HepG2 (cell line): ENCODE data around the gene KLRF1.

ENCODE experiments used
- CHD4 ChIP-seq: fragments of 200-600 bp; sonication (generic); IDR thresholded peaks from 2 replicates; pipeline ENCODE4 v1.7.0; 2017; ENCODE audit warnings: mild to moderate bottlenecking, low read length, borderline replicate concordance
- FOXK1 ChIP-seq: sonication (generic); formaldehyde crosslinking; IDR thresholded peaks from 2 replicates; pipeline ENCODE4 v1.4.0; 2020; ENCODE audit warnings: low read depth, missing genetic modification reagents, borderline replicate concordance
- GATAD2A ChIP-seq: IDR thresholded peaks from 2 replicates; pipeline ENCODE4 v1.6.1; 2016
- JUND ChIP-seq: sonication (generic); formaldehyde crosslinking; IDR thresholded peaks from 2 replicates; pipeline ENCODE4 v1.8.0; 2022; ENCODE audit warnings: mild to moderate bottlenecking, missing genetic modification reagents
- KLF9 ChIP-seq: IDR thresholded peaks from 2 replicates; pipeline ENCODE4 v1.6.1; 2016; ENCODE audit warnings: low read depth
- POGZ ChIP-seq: sonication (generic); formaldehyde crosslinking; IDR thresholded peaks from 2 replicates; pipeline ENCODE4 v1.4.0; 2020; ENCODE audit warnings: mild to moderate bottlenecking, missing genetic modification reagents
- SMC3 ChIP-seq: IDR thresholded peaks from 2 replicates; pipeline ENCODE4 v1.6.1; 2011; ENCODE audit warnings: low read length, improper control_type of control experiment
- TBX3 ChIP-seq: fragments of 450-650 bp; IDR thresholded peaks from 2 replicates; pipeline ENCODE4 v1.6.1; 2017; ENCODE audit warnings: antibody characterized with exemption, mild to moderate bottlenecking, inconsistent platforms, borderline replicate concordance
- ZBTB7A ChIP-seq: sonication (generic); formaldehyde crosslinking; IDR thresholded peaks from 2 replicates; pipeline ENCODE4 v1.8.0; 2022; ENCODE audit warnings: mild to moderate bottlenecking, missing genetic modification reagents
- ZNF121 ChIP-seq: sonication (generic); formaldehyde crosslinking; IDR thresholded peaks from 2 replicates; pipeline ENCODE4 v1.5.0; 2020; ENCODE audit warnings: mild to moderate bottlenecking, missing genetic modification reagents
- ZNF441 ChIP-seq: sonication (generic); formaldehyde crosslinking; IDR thresholded peaks from 2 replicates; pipeline ENCODE4 v1.7.0; 2021; ENCODE audit warnings: missing genetic modification reagents, borderline replicate concordance
- TF ChIP-seq, protein P1 (sequence below): sonication (generic); formaldehyde crosslinking; IDR thresholded peaks from 2 replicates; pipeline ENCODE4 v1.5.0; 2020; ENCODE audit warnings: mild to moderate bottlenecking, missing genetic modification reagents, moderate library complexity

- TF ChIP-seq GATAD2A (CRISPR knock-in tag) (no peak), TBX3 (no peak), ZNF121 (CRISPR knock-in tag) (no peak), ZBTB7A (CRISPR knock-in tag) (no peak), POGZ (CRISPR knock-in tag) (no peak), JUND (CRISPR knock-in tag) (no peak), ZNF441 (CRISPR knock-in tag) (no peak), KLF9 (CRISPR knock-in tag) (no peak), FOXK1 (CRISPR knock-in tag) (no peak), CHD4 (no peak), SMC3 (no peak)
- TF ChIP-seq, protein P1, sequence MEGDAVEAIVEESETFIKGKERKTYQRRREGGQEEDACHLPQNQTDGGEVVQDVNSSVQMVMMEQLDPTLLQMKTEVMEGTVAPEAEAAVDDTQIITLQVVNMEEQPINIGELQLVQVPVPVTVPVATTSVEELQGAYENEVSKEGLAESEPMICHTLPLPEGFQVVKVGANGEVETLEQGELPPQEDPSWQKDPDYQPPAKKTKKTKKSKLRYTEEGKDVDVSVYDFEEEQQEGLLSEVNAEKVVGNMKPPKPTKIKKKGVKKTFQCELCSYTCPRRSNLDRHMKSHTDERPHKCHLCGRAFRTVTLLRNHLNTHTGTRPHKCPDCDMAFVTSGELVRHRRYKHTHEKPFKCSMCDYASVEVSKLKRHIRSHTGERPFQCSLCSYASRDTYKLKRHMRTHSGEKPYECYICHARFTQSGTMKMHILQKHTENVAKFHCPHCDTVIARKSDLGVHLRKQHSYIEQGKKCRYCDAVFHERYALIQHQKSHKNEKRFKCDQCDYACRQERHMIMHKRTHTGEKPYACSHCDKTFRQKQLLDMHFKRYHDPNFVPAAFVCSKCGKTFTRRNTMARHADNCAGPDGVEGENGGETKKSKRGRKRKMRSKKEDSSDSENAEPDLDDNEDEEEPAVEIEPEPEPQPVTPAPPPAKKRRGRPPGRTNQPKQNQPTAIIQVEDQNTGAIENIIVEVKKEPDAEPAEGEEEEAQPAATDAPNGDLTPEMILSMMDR (CRISPR knock-in tag): no peak
Measured at GRCh38 chr12:9808504-9808903, 18.8 kb upstream of the KLRF1 start.
